SK-N-SH treated with all-trans-retinoic acid at 6 μM for 48 hours (cell line): Measurements from ENCODE around the gene PPBP.

Experiments
- ARNTL ChIP-seq: fragments of 450-650 bp; formaldehyde crosslinking; IDR thresholded peaks from 2 replicates; pipeline ENCODE4 v1.5.0; 2020; ENCODE audit warnings: low read depth, mild to moderate bottlenecking, moderate library complexity, borderline replicate concordance
- BACH2 ChIP-seq: fragments of 250-450 bp; sonication (Bioruptor Pico); IDR thresholded peaks from 2 replicates; pipeline ENCODE4 v1.9.0; 2021; ENCODE audit warnings: mild to moderate bottlenecking, borderline replicate concordance
- ESRRG ChIP-seq: fragments of 250-450 bp; sonication (Bioruptor Pico); IDR thresholded peaks from 2 replicates; pipeline ENCODE4 v1.6.1; 2021; ENCODE audit warnings: mild to moderate bottlenecking
- ISL1 ChIP-seq: fragments of 250-450 bp; sonication (Bioruptor Pico); IDR thresholded peaks from 2 replicates; pipeline ENCODE4 v2.1.2; 2022; ENCODE audit warnings: mild to moderate bottlenecking, moderate library complexity
- RARB ChIP-seq: fragments of 250-450 bp; sonication (Bioruptor Pico); IDR thresholded peaks from 2 replicates; pipeline ENCODE4 v1.8.0; 2021; ENCODE audit warnings: mild to moderate bottlenecking, moderate library complexity
- TOX ChIP-seq: fragments of 250-450 bp; sonication (Bioruptor Pico); IDR thresholded peaks from 2 replicates; pipeline ENCODE4 v1.8.0; 2021; ENCODE audit warnings: mild to moderate bottlenecking, moderate library complexity, borderline replicate concordance
- ZC3H10 ChIP-seq: fragments of 250-450 bp; sonication (Bioruptor Pico); IDR thresholded peaks from 2 replicates; pipeline ENCODE4 v1.5.1; 2021; ENCODE audit warnings: mild to moderate bottlenecking, moderate library complexity
- ZFP3 ChIP-seq: fragments of 250-450 bp; sonication (Bioruptor Pico); IDR thresholded peaks from 2 replicates; pipeline ENCODE4 v1.5.0; 2020; ENCODE audit warnings: mild to moderate bottlenecking, moderate library complexity
- ZFP30 ChIP-seq: fragments of 450-650 bp; formaldehyde crosslinking; IDR thresholded peaks from 2 replicates; pipeline ENCODE4 v1.5.0; 2022; ENCODE audit warnings: mild to moderate bottlenecking, moderate library complexity
- TF ChIP-seq, protein P1 (sequence below): fragments of 250-450 bp; sonication (Bioruptor Pico); IDR thresholded peaks from 2 replicates; pipeline ENCODE4 v1.8.0; 2020; ENCODE audit warnings: mild to moderate bottlenecking, moderate library complexity, borderline replicate concordance

DNA sequence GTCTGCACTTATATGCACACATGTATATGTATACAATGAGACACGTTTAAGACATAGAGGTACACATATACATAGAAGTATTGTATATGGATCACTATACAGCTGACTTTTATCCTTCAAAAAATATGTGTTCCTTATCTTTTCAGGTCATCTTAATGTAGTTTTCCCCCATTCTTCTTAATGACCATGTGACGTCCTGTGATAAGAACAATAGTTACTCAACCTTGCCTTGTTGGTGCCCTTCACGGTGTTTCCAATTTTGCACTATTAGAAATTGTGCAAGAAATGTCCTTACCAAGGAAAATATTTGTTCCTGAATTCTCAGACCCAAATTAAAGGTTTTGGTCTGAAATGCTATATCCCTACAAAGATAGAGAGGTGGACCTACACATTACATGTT, 1.0 kb upstream of the PPBP start:
- TF ChIP-seq ISL1 (CRISPR knock-in tag) (no peak), ESRRG (no peak), ZFP30 (CRISPR knock-in tag) (no peak), BACH2 (no peak), ARNTL (CRISPR knock-in tag) (no peak), RARB (CRISPR knock-in tag) (no peak), TOX (CRISPR knock-in tag) (no peak), ZC3H10 (CRISPR knock-in tag) (no peak), ZFP3 (CRISPR knock-in tag) (no peak)
- TF ChIP-seq, protein P1, sequence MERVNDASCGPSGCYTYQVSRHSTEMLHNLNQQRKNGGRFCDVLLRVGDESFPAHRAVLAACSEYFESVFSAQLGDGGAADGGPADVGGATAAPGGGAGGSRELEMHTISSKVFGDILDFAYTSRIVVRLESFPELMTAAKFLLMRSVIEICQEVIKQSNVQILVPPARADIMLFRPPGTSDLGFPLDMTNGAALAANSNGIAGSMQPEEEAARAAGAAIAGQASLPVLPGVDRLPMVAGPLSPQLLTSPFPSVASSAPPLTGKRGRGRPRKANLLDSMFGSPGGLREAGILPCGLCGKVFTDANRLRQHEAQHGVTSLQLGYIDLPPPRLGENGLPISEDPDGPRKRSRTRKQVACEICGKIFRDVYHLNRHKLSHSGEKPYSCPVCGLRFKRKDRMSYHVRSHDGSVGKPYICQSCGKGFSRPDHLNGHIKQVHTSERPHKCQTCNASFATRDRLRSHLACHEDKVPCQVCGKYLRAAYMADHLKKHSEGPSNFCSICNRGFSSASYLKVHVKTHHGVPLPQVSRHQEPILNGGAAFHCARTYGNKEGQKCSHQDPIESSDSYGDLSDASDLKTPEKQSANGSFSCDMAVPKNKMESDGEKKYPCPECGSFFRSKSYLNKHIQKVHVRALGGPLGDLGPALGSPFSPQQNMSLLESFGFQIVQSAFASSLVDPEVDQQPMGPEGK (CRISPR knock-in tag) = no peak
